HepG2 (cell line): ENCODE measurements around the gene MEGF11. TPM values are rescaled to one million over a fixed set of nuclear protein-coding genes. Genes with fewer than 3 reads are reported as not detected.
A peak's percentile ranks its signal among the peaks of the same experiment; 100 is the strongest.

Experiments used
- DR1 ChIP-seq: sonication (generic); formaldehyde crosslinking; IDR thresholded peaks from 2 replicates; pipeline ENCODE4 v1.8.0; 2021; ENCODE audit warnings: mild to moderate bottlenecking, missing genetic modification reagents, inconsistent platforms
- ELK4 ChIP-seq: sonication (generic); formaldehyde crosslinking; IDR thresholded peaks from 2 replicates; pipeline ENCODE4 v1.9.0; 2021; ENCODE audit warnings: missing genetic modification reagents, borderline replicate concordance
- ESRRA ChIP-seq: sonication (generic); formaldehyde crosslinking; IDR thresholded peaks from 2 replicates; pipeline ENCODE4 v1.5.1; 2020; ENCODE audit warnings: mild to moderate bottlenecking, low read depth, missing genetic modification reagents
- HMGXB4 ChIP-seq, 2 experiments: sonication (generic) in 1 of 2; formaldehyde crosslinking in 1 of 2; IDR thresholded peaks; 2 replicates each; pipeline versions ENCODE4 v1.4.0 to v1.6.1; 2018 to 2020; ENCODE audit warnings: missing genetic modification reagents in 2 of 2, borderline replicate concordance in 1 of 2, low read depth in 1 of 2, mild to moderate bottlenecking in 1 of 2, missing biosample characterization in 1 of 2
- MYC ChIP-seq: sonication (generic); formaldehyde crosslinking; IDR thresholded peaks from 2 replicates; pipeline ENCODE4 v1.9.0; 2021; ENCODE audit warnings: missing genetic modification reagents, borderline replicate concordance
- PCBP2 ChIP-seq: fragments of 200-400 bp; formaldehyde crosslinking; optimal IDR thresholded peaks from 2 replicates; pipeline ENCODE3; 2018; ENCODE audit warnings: low read length, low read depth; ENCODE audit not compliant: poor library complexity, severe bottlenecking
- PLSCR1 ChIP-seq: sonication (generic); formaldehyde crosslinking; IDR thresholded peaks from 2 replicates; pipeline ENCODE4 v1.5.0; 2020; ENCODE audit warnings: missing genetic modification reagents, mild to moderate bottlenecking, borderline replicate concordance
- PREB ChIP-seq: sonication (generic); formaldehyde crosslinking; IDR thresholded peaks from 2 replicates; pipeline ENCODE4 v1.4.0; 2020; ENCODE audit warnings: missing genetic modification reagents
- PRPF4 ChIP-seq: fragments of 200-400 bp; formaldehyde crosslinking; IDR thresholded peaks from 2 replicates; pipeline ENCODE4 v1.6.1; 2016; ENCODE audit warnings: low read length, low read depth; ENCODE audit not compliant: poor library complexity, severe bottlenecking
- SMARCC2 ChIP-seq: fragments of 450-650 bp; IDR thresholded peaks from 2 replicates; pipeline ENCODE4 v1.6.1; 2017; ENCODE audit warnings: antibody characterized with exemption, mild to moderate bottlenecking
- SOX13 ChIP-seq, 3 experiments: fragments of 450-650 bp in 1 of 3; sonication (generic) in 1 of 3; formaldehyde crosslinking in 1 of 3; IDR thresholded peaks in 2 of 3; conservative IDR thresholded peaks in 1 of 3; 2 replicates each; pipeline versions ENCODE4 v1.5.0 to v1.6.1; 2016 to 2020; ENCODE audit warnings: antibody characterized with exemption in 1 of 3, mild to moderate bottlenecking in 1 of 3, missing compliant biosample characterization in 1 of 3, missing genetic modification reagents in 1 of 3, moderate library complexity in 1 of 3
- TARDBP ChIP-seq: sonication (generic); formaldehyde crosslinking; IDR thresholded peaks from 2 replicates; pipeline ENCODE4 v1.8.0; 2022; ENCODE audit warnings: mild to moderate bottlenecking, missing genetic modification reagents
- ZFP36L1 ChIP-seq: sonication (generic); formaldehyde crosslinking; IDR thresholded peaks from 2 replicates; pipeline ENCODE4 v1.8.0; 2022; ENCODE audit warnings: mild to moderate bottlenecking, missing genetic modification reagents, moderate library complexity
- ZMYM4 ChIP-seq: sonication (generic); formaldehyde crosslinking; IDR thresholded peaks from 2 replicates; pipeline ENCODE4 v1.8.1; 2023; ENCODE audit warnings: mild to moderate bottlenecking, missing genetic modification reagents
- ZNF124 ChIP-seq: sonication (generic); formaldehyde crosslinking; IDR thresholded peaks from 2 replicates; pipeline ENCODE4 v1.4.0; 2020; ENCODE audit warnings: missing genetic modification reagents
- ZNF224 ChIP-seq: sonication (generic); formaldehyde crosslinking; IDR thresholded peaks from 2 replicates; pipeline ENCODE4 v1.5.0; 2020; ENCODE audit warnings: mild to moderate bottlenecking, missing genetic modification reagents
- ZNF460 ChIP-seq: sonication (generic); formaldehyde crosslinking; IDR thresholded peaks from 2 replicates; pipeline ENCODE4 v1.5.1; 2020; ENCODE audit warnings: missing genetic modification reagents, mild to moderate bottlenecking, borderline replicate concordance
- ZNF639 ChIP-seq: conservative IDR thresholded peaks from 2 replicates; pipeline ENCODE4 v1.6.1; 2018; ENCODE audit warnings: missing genetic modification reagents
- ZNF644 ChIP-seq: IDR thresholded peaks from 2 replicates; pipeline ENCODE4 v1.6.1; 2016; ENCODE audit warnings: low read depth
- ZNF691 ChIP-seq: sonication (generic); formaldehyde crosslinking; IDR thresholded peaks from 2 replicates; pipeline ENCODE4 v1.4.0; 2020; ENCODE audit warnings: missing genetic modification reagents, low read depth, mild to moderate bottlenecking, borderline replicate concordance
- ZNF816 ChIP-seq: sonication (generic); formaldehyde crosslinking; IDR thresholded peaks from 2 replicates; pipeline ENCODE4 v1.8.0; 2022; ENCODE audit warnings: missing genetic modification reagents, mild to moderate bottlenecking, borderline replicate concordance
- polyA plus RNA-seq, 8 experiments: library from polyadenylated mRNA; depleted of rRNA in 3 of 8; stranded (reverse) in 7 of 8; unstranded in 1 of 8; fragments of >200 nt; fragmentation: Illumina TruSeq in 4 of 8; extraction: Trizol in 4 of 8; gene quantifications; 2 replicates each; pipeline versions ENCODE4 v1.2.1 to v1.2.3, GENCODE V29; 2011 to 2016; ENCODE audit warnings: low read depth in 4 of 8, missing spikeins in 1 of 8, mixed read lengths in 1 of 8; ENCODE audit not compliant: insufficient read depth in 1 of 8
- total RNA-seq, 5 experiments: library from RNA; depleted of rRNA; stranded (reverse); fragments of >200 nt; fragmentation: Illumina TruSeq; extraction: Trizol; gene quantifications; 2 replicates each; pipeline ENCODE4 v1.2.3, GENCODE V29; 2016; ENCODE audit warnings: low read depth in 1 of 5

MEGF11 gene
- total and polyA plus RNA-seq, 2 of the 13 experiments (the other 11 are each of a cell fraction or from before 2014, with no cell fraction given), result not detected

GRCh38 chr15:66294157-66294931 lies 40.8 kb upstream of the MEGF11 start (continued):
- TF ChIP-seq ZNF644 (CRISPR knock-in tag) (no peak), DR1 (no peak), PRPF4 (no peak), ZMYM4 (CRISPR knock-in tag) (no peak; the same call in 1 of the 2 replicates), SMARCC2 (no peak), ZNF224 (CRISPR knock-in tag) (0 out of 2 replicates have a peak, but pooled peaks have one; percentile 34), ZNF460 (no peak), ZNF639 (no peak), PREB (no peak), TARDBP (no peak), ZFP36L1 (no peak), PCBP2 (no peak), SOX13 (IDR thresholded peaks at IDR 0.05) (no peak), SOX13 (CRISPR knock-in tag; conservative IDR thresholded peaks at IDR 0.05 in 1 of 2, IDR thresholded peaks at IDR 0.05 in 1 of 2) (no peak), ZNF124 (CRISPR knock-in tag) (no peak), ESRRA (0 out of 2 replicates have a peak, but pooled peaks have one; percentile 8), PLSCR1 (CRISPR knock-in tag) (no peak), HMGXB4 (CRISPR knock-in tag; IDR thresholded peaks at IDR 0.05; ENCODE audit: borderline replicate concordance in 1 of 2, low read depth in 1 of 2) (peak; percentile 32 to 44; a peak in 2 of 4 replicates), MYC (CRISPR knock-in tag) (peak; percentile 76; the same call in 1 of the 2 replicates), ZNF816 (CRISPR knock-in tag) (no peak), ELK4 (no peak), ZNF691 (peak; percentile 51; the same call in 1 of the 2 replicates)
